ENCODE measurements around the gene DSCAML1. TPM values are rescaled to one million over a fixed set of nuclear protein-coding genes. Genes with fewer than 3 reads are reported as not detected.

DSCAML1 gene
- total RNA-seq, 1 donor from 2014 or later = 0.09 TPM

- H3K27me3 Mint-ChIP-seq (ENCODE audit: low read depth) = no peaks in the 10 kb centered on the region
- H3K4me1 Mint-ChIP-seq = peaks cover 24% of the 10 kb centered on the region
- H3K27ac Mint-ChIP-seq (ENCODE audit: unreplicated experiment) = peak overlapping the region; percentile 76
- peak overlapping the region; percentile 21 for H3K4me3 Mint-ChIP-seq
- H3K9me3 Mint-ChIP-seq = no peaks in the 10 kb centered on the region
- peaks cover 2% of the 10 kb centered on the region for H3K36me3 Mint-ChIP-seq (ENCODE audit: low read depth)
- TF ChIP-seq CTCF (conservative IDR thresholded peaks at IDR 0.05) = no peak
- DNase-seq (ENCODE audit: low read depth, low spot score) = no peak
Observed at GRCh38 chr11:117836077-117836960, 39.3 kb upstream of the DSCAML1 start.

DNA sequence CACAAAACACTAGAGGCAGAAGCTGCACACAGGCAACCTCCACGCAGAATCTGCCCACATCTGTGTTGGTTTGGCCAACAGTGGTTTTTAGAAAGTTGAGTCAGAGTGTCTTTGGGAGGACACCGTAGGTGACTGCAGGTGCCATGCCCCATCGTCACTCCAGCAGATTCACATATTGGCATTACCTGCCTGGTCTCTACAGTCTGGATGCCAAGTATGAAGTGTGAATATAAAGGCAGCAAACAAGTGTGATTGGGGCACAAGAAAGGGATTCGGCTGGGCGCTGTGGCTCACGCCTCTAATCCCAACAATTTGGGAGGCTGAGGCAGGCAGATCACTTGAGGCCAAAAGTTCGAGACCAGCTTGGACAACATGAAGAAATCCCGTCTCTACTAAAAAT is 38.6 kb upstream of the DSCAML1 start:
- DNase-seq (ENCODE audit: low read depth, low spot score) = no peak
- Mint-ChIP-seq H3K4me3 (no peak overlapping the region), H3K27me3 (ENCODE audit: low read depth) (peaks cover 3% of the 10 kb centered on the region), H3K4me1 (peaks cover 25% of the 10 kb centered on the region), H3K27ac (ENCODE audit: unreplicated experiment) (no peak overlapping the region), H3K9me3 (no peaks in the 10 kb centered on the region), H3K36me3 (ENCODE audit: low read depth) (peaks cover 2% of the 10 kb centered on the region)
- TF ChIP-seq CTCF (conservative IDR thresholded peaks at IDR 0.05) = no peak

DNA sequence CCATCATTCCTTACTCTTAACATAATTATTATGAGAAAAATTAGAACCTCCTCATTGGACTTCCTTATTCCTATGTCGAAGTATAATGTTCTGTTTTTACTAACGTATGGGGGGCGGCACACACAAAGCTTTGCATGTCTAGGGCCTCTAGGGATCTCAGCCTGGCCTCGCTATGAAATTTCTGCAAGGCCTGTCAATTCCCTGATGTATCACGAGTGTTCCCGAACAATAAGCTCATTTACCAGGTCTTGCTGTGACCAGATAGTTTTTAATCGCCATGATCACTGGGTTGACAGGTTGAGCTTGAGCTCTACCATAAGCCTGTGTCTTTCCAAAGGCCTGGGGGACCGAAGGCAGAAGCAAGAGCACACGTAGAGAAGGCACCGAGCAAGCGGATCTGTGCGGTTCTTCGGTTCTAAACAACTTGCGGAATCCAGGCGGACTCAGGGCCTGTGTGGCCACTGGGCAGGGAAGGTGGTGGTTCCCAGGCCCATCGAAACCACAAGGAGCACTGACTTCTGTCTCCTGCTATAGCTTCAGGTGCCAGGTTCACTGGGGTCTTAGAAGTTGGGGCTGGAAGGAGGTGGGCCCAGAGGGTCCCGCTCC is 37.9 kb upstream of the DSCAML1 start:
- Mint-ChIP-seq H3K36me3 (ENCODE audit: low read depth) (peaks cover 2% of the 10 kb centered on the region), H3K27me3 (ENCODE audit: low read depth) (peaks cover 3% of the 10 kb centered on the region), H3K9me3 (no peaks in the 10 kb centered on the region), H3K4me1 (peaks cover 25% of the 10 kb centered on the region), H3K27ac (ENCODE audit: unreplicated experiment) (no peak overlapping the region), H3K4me3 (no peak overlapping the region)
- DNase-seq (ENCODE audit: low read depth, low spot score) = no peak
- TF ChIP-seq CTCF (conservative IDR thresholded peaks at IDR 0.05) = no peak

GRCh38 chr11:117834068-117834810 is 37.2 kb upstream of the DSCAML1 start:
- Mint-ChIP-seq H3K4me3 (no peak overlapping the region), H3K27ac (ENCODE audit: unreplicated experiment) (no peak overlapping the region), H3K36me3 (ENCODE audit: low read depth) (peaks cover 2% of the 10 kb centered on the region), H3K9me3 (no peaks in the 10 kb centered on the region), H3K27me3 (ENCODE audit: low read depth) (peaks cover 3% of the 10 kb centered on the region), H3K4me1 (peaks cover 25% of the 10 kb centered on the region)
- no peak for TF ChIP-seq CTCF (conservative IDR thresholded peaks at IDR 0.05)
- no peak for DNase-seq (ENCODE audit: low read depth, low spot score)

DNA sequence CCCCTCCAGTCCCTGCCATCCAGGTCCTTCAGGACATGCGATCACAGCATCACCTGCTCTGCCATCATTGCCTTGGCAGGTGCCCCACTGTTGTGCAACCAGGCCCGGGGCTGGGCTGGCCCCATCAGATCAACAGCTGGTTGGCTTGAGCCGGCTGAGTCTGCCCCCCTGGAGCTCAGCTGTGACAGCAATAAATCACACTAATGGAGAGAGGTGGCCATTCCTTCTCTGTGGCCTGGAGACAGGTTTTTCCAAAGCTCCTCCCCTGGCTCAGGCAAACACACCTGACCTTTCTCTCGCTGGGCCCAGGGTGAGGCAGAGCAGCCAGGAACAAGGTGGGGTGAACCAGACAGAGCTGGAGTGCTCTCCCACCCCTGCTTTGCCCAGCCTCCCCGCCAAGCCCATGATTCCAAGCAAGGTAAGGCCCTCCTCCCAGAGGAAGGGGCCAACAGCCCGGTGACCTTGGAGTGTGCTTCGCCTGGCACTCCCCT is 36.4 kb upstream of the DSCAML1 start:
- H3K4me1 Mint-ChIP-seq = peaks cover 25% of the 10 kb centered on the region
- H3K9me3 Mint-ChIP-seq = no peaks in the 10 kb centered on the region
- no peak for TF ChIP-seq CTCF (conservative IDR thresholded peaks at IDR 0.05)
- no peak overlapping the region for H3K4me3 Mint-ChIP-seq
- peaks cover 3% of the 10 kb centered on the region for H3K27me3 Mint-ChIP-seq (ENCODE audit: low read depth)
- H3K27ac Mint-ChIP-seq (ENCODE audit: unreplicated experiment) = no peak overlapping the region
- H3K36me3 Mint-ChIP-seq (ENCODE audit: low read depth) = peaks cover 2% of the 10 kb centered on the region
- no peak for DNase-seq (ENCODE audit: low read depth, low spot score)

Data from neural crest cell (in vitro differentiated cells).